DOHH2 (cell line): ENCODE measurements around the gene LPCAT2.

Experiments
- EZH2phosphoT487 ChIP-seq: fragments of 200-600 bp; sonication (generic); IDR thresholded peaks from 2 replicates; pipeline ENCODE4 v1.6.1; 2017; ENCODE audit warnings: borderline replicate concordance, mild to moderate bottlenecking, antibody characterized with exemption, low read length, moderate library complexity, mixed read lengths
- TF ChIP-seq, protein P1 (sequence below): fragments of 200-600 bp; sonication (generic); IDR thresholded peaks from one replicate; pipeline ENCODE4 v1.5.1; 2014; ENCODE audit warnings: antibody characterized with exemption, mild to moderate bottlenecking, low read depth, low read length; ENCODE audit not compliant: poor library complexity, severe bottlenecking

DNA sequence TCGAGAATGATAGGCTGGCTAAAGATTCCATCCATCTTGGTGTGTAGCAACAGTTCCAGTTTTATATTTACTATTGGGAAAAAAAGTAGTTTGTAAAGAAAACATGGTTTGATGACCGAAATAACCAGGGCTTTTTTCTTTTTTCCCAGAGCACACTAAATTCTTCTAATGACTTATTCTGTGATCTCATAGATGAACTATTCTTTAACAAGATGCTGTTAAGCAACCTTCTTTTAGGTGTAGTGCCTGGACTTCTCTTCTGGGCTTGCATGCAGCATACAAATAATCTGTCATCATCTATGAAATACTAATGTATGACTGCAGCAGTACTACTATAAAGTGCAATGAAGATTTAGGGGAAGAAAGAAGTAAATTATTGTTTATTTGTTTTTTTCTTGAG lies 46.6 kb downstream of the LPCAT2 start:
- TF ChIP-seq, protein P1, sequence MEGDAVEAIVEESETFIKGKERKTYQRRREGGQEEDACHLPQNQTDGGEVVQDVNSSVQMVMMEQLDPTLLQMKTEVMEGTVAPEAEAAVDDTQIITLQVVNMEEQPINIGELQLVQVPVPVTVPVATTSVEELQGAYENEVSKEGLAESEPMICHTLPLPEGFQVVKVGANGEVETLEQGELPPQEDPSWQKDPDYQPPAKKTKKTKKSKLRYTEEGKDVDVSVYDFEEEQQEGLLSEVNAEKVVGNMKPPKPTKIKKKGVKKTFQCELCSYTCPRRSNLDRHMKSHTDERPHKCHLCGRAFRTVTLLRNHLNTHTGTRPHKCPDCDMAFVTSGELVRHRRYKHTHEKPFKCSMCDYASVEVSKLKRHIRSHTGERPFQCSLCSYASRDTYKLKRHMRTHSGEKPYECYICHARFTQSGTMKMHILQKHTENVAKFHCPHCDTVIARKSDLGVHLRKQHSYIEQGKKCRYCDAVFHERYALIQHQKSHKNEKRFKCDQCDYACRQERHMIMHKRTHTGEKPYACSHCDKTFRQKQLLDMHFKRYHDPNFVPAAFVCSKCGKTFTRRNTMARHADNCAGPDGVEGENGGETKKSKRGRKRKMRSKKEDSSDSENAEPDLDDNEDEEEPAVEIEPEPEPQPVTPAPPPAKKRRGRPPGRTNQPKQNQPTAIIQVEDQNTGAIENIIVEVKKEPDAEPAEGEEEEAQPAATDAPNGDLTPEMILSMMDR: no peak
- no peak for TF ChIP-seq EZH2phosphoT487
